Osteocyte (in vitro differentiated cells): Measurements from ENCODE around the gene DNASE1L1. TPM values are rescaled to one million over a fixed set of nuclear protein-coding genes. Genes with fewer than 3 reads are reported as not detected.

ENCODE experiments used
- DNase-seq: peaks from one replicate; pipeline ENCODE4 v3.0.0; 2021; ENCODE audit warnings: mixed read lengths; ENCODE audit not compliant: unreplicated experiment; ENCODE audit errors: extremely low spot score
- H3K27ac Mint-ChIP-seq: one replicate; pipeline ENCODE4 v1.8.0; 2021; ENCODE audit warnings: mild to moderate bottlenecking, mixed read lengths; ENCODE audit not compliant: unreplicated experiment
- H3K27me3 Mint-ChIP-seq: one replicate; pipeline ENCODE4 v1.8.0; 2021; ENCODE audit warnings: mixed read lengths; ENCODE audit not compliant: unreplicated experiment
- H3K36me3 Mint-ChIP-seq: one replicate; pipeline ENCODE4 v1.8.0; 2021; ENCODE audit warnings: mixed read lengths; ENCODE audit not compliant: unreplicated experiment
- H3K4me1 Mint-ChIP-seq: one replicate; pipeline ENCODE4 v1.8.0; 2021; ENCODE audit warnings: mixed read lengths; ENCODE audit not compliant: unreplicated experiment
- H3K4me3 Mint-ChIP-seq: one replicate; pipeline ENCODE4 v1.8.0; 2021; ENCODE audit warnings: mild to moderate bottlenecking, moderate library complexity, mixed read lengths; ENCODE audit not compliant: unreplicated experiment
- H3K9me3 Mint-ChIP-seq: one replicate; pipeline ENCODE4 v1.8.0; 2021; ENCODE audit warnings: mixed read lengths; ENCODE audit not compliant: unreplicated experiment
- total RNA-seq: library from RNA; stranded (reverse); gene quantifications from 2 replicates; pipeline ENCODE4 v1.2.1, GENCODE V29; 2021
- TF ChIP-seq, protein P1 (sequence below): fragments of 200-600 bp; sonication (generic); IDR thresholded peaks from 2 replicates; pipeline ENCODE4 v1.5.0; 2021; ENCODE audit warnings: antibody characterized with exemption, mild to moderate bottlenecking, moderate library complexity

Gene DNASE1L1
- total RNA-seq, 1 donor from 2014 or later = 28.1 TPM

DNA sequence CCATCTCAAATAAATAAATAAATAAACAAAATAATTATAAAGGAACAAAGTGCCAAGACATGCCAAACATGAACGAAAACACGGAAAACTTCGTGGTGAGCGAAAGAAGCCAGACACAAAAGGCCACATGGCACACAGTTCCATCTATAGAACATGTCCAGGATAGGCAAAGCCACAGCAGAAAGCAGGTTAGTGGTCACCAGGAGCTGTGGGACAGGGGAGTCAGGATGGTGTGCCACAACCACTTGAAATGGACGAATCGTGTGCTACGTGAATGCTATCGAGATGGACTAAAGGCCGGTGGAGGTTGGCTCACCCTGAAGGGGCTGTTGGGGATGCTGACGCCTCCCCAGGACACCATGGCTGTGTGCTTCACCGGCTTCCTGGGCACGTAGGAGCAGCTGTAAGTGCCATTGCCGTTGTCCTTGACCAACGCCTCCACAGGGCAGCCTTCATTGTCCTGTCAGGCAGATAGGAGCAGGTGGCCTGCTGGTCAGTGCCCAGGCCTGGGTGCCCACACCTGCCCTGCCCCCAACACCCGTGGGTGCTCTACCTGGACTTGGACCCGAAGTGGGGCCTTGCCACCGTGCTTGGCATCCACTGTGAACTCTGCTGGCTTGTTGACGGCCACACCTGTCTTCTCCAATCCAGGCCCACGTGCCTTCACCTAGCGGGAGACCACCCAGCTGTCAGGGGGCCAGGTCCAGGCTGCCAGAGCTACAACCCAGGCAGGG is 45.2 kb downstream of the DNASE1L1 start:
- Mint-ChIP-seq H3K36me3 (peaks cover 10% of the 10 kb centered on the region), H3K27me3 (no peaks in the 10 kb centered on the region)
- TF ChIP-seq, protein P1, sequence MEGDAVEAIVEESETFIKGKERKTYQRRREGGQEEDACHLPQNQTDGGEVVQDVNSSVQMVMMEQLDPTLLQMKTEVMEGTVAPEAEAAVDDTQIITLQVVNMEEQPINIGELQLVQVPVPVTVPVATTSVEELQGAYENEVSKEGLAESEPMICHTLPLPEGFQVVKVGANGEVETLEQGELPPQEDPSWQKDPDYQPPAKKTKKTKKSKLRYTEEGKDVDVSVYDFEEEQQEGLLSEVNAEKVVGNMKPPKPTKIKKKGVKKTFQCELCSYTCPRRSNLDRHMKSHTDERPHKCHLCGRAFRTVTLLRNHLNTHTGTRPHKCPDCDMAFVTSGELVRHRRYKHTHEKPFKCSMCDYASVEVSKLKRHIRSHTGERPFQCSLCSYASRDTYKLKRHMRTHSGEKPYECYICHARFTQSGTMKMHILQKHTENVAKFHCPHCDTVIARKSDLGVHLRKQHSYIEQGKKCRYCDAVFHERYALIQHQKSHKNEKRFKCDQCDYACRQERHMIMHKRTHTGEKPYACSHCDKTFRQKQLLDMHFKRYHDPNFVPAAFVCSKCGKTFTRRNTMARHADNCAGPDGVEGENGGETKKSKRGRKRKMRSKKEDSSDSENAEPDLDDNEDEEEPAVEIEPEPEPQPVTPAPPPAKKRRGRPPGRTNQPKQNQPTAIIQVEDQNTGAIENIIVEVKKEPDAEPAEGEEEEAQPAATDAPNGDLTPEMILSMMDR = no peak

DNA sequence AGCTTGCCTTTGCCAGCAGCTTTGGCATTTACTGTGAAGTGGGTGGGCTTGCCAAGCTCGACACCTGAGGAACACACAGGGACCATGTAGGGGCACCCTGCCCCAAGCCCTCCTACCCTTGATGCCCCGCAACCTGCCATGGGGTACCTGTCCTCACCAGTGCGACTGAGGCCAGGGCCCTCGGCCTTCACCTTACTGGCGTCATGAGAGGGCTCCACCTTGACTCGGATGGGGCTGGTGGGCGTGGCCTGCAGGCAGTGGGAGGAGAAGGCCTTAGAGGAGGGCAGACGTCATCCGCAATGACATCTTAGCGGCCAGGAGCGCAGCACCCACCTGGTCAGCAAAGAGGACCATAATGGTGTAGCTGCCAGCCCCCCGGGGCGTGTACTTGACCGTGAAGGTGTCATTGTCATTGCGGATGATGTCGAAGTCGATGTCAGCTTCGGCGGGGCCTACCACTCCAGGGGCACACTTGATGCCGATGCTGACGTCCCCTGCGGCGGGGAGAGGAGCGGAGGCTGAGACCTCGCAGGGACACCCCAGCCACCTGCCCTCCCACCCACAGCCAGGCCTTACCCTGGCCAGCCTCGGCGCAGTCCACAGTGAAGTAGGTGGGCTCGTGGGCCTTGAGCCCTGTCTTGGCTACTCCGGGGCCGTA is 46.8 kb downstream of the DNASE1L1 start:
- H3K36me3 Mint-ChIP-seq = peaks cover 11% of the 10 kb centered on the region
- DNase-seq = no peak
- H3K4me3 Mint-ChIP-seq = no peak overlapping the region
- no peak overlapping the region for H3K27ac Mint-ChIP-seq
- peaks cover 7% of the 10 kb centered on the region for H3K4me1 Mint-ChIP-seq
- no peaks in the 10 kb centered on the region for H3K27me3 Mint-ChIP-seq
- no peaks in the 10 kb centered on the region for H3K9me3 Mint-ChIP-seq
- TF ChIP-seq, protein P1 = no peak

More for the DNA sequence above, 45.2 kb downstream of the DNASE1L1 start:
- H3K4me1 Mint-ChIP-seq = peaks cover 13% of the 10 kb centered on the region
- no peaks in the 10 kb centered on the region for H3K9me3 Mint-ChIP-seq
- H3K4me3 Mint-ChIP-seq = no peak overlapping the region
- H3K27ac Mint-ChIP-seq = no peak overlapping the region
- DNase-seq = no peak

DNA sequence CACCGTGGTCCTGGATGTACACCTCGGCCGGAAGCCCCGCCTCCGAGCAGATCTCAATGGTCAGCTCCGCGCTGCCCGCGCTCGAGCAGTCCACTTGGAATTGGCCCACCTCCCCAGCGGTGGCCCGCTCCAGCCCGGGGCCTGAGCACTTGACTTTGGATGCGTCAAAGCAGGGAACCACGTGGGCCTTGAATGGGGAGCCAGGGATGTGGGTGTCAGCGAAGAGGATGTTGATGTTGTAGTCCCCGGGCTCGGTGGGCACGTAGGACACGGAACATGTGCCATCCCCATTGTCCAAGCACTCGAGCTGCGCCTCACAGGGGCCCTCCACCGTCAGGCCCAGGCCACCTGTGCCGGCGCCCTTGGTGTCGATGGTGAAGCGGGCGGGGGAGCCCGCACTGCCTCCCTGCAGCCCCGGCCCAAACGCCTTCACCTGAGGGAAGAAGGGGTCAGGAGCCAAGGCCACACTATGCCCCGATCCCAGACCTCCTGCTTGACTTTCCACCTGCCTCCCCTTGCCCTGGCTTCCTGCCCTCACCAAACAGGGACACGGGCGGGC is 48.8 kb downstream of the DNASE1L1 start:
- no peaks in the 10 kb centered on the region for H3K9me3 Mint-ChIP-seq

GRCh38 chrX:154359362-154360154 is 49.5 kb downstream of the DNASE1L1 start:
- no peak overlapping the region for H3K27ac Mint-ChIP-seq
- TF ChIP-seq, protein P1 = no peak
- no peak overlapping the region for H3K4me3 Mint-ChIP-seq
- no peaks in the 10 kb centered on the region for H3K9me3 Mint-ChIP-seq
- DNase-seq = no peak
- H3K27me3 Mint-ChIP-seq = no peaks in the 10 kb centered on the region
- peaks cover 2% of the 10 kb centered on the region for H3K4me1 Mint-ChIP-seq
- H3K36me3 Mint-ChIP-seq = peaks cover 11% of the 10 kb centered on the region

More for the DNA sequence above, 48.8 kb downstream of the DNASE1L1 start:
- DNase-seq = no peak
- Mint-ChIP-seq H3K36me3 (peaks cover 14% of the 10 kb centered on the region), H3K27me3 (no peaks in the 10 kb centered on the region), H3K27ac (no peak overlapping the region), H3K4me3 (no peak overlapping the region), H3K4me1 (peaks cover 6% of the 10 kb centered on the region)
- TF ChIP-seq, protein P1 = no peak
